SU-DHL-6 (cell line): Measurements from ENCODE around the gene TDRD6.

Experiments used
- CTCF ChIP-seq: fragments of 200-600 bp; sonication (generic); IDR thresholded peaks from one replicate; pipeline ENCODE4 v1.5.1; 2017; ENCODE audit warnings: antibody characterized with exemption, mild to moderate bottlenecking, low read length, moderate library complexity; ENCODE audit not compliant: insufficient read depth, poor library complexity, severe bottlenecking
- EZH2phosphoT487 ChIP-seq: fragments of 200-600 bp; sonication (generic), shearing (Covaris generic); conservative IDR thresholded peaks from 2 replicates; pipeline ENCODE4 v1.6.1; 2018; ENCODE audit warnings: mild to moderate bottlenecking, antibody characterized with exemption, low read length, moderate library complexity, mixed read lengths

DNA sequence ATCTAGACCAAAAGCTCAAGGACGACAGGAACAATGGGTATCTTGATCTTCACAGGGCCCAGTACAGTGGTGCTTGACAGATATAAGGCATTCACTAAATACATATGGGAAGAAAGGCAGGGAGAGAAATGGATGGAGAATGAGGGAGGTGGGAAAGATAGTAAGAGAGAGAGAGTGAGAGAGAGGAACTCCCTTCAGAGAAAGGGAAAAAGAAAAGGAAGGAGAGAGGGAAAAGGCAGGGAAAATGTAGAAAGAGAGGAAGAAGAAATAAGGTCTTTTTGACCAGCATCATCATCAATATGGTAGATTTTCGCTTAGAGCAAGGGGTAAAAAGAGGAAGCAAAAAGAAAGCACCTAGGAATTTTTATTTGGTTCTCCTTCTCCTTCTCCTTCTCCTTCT lies 58.3 kb downstream of the TDRD6 start:
- TF ChIP-seq CTCF (no peak), EZH2phosphoT487 (no peak)
